ENCODE measurements around the gene EIF5B. TPM values are rescaled to one million over a fixed set of nuclear protein-coding genes. Genes with fewer than 3 reads are reported as not detected.

The EIF5B gene
- total and polyA plus RNA-seq, 2 of the 8 experiments (the other 6 are each of a cell fraction or from before 2014, with no cell fraction given): 10.7 to 64.5 TPM

DNA sequence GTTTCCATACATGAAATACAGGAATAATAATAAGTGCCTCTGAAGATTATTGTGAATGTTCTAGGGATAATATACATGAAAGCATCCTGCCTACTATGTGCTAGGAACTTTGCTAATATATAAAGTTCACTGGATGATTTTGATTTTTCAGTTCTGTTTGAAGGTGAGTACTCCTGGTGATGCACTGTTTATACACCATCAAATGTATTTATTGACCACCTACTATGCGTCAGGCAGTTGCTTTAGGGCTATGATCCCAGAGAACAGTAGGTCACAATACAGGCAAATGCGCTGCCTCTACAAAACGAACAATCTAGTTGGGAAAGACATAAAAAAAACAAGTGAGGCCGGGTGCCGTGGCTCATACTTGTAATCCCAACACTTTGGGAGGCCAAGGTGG, 11.8 kb upstream of the EIF5B start:
- no peak overlapping the region for H3K18ac ChIP-seq (ENCODE audit: extremely low read depth, low read length)
- no peak overlapping the region for H3K23ac ChIP-seq (ENCODE audit: insufficient read length)
- DNase-seq (ENCODE audit: low read depth in 1 of 2, low spot score in 2 of 2): no peak
- H2BK20ac ChIP-seq (ENCODE audit: low read length): no peak overlapping the region
- peaks cover 0 to 9% of the 10 kb centered on the region in 2 experiments; a peak in 2 of 4 replicates for H3K79me2 ChIP-seq (ENCODE audit: control insufficient read depth in 1 of 2, insufficient read depth in 2 of 2, low read length in 2 of 2)
- H3K4me2 ChIP-seq (ENCODE audit: insufficient read depth in 1 of 2, low read depth in 2 of 2, low read length in 2 of 2): no peak overlapping the region
- H3K79me1 ChIP-seq (ENCODE audit: low read depth, low read length): no peaks in the 10 kb centered on the region; the same call in 1 of the 2 replicates
- H3K4ac ChIP-seq (replicated peaks; ENCODE audit: insufficient read length, low read depth, low read length): no peak overlapping the region
- H3K23me2 ChIP-seq (ENCODE audit: low read depth, low read length): no peaks in the 10 kb centered on the region
- H3K4me1 ChIP-seq (replicated peaks in 1 of 4; ENCODE audit: control insufficient read depth in 3 of 4, insufficient read depth in 4 of 4, low read length in 3 of 4): no peaks in the 10 kb centered on the region
- no peaks in the 10 kb centered on the region for H3K27me3 ChIP-seq (replicated peaks in 1 of 4; ENCODE audit: control insufficient read depth in 3 of 4, extremely low read depth in 1 of 4, insufficient read depth in 3 of 4, low read length in 3 of 4)
- H2BK5ac ChIP-seq (ENCODE audit: low read depth, low read length): no peak overlapping the region
- H3K36me3 ChIP-seq (ENCODE audit: control insufficient read depth in 2 of 4, insufficient read depth in 4 of 4, low read length in 3 of 4): peaks cover 4 to 61% (median 31%) of the 10 kb centered on the region in 4 experiments; a peak in 7 of 8 replicates
- H2AFZ ChIP-seq (ENCODE audit: low read length): no peak overlapping the region
- no peak for FAIRE-seq
- no peak overlapping the region for H3K4me3 ChIP-seq (ENCODE audit: extremely low read depth in 1 of 4, insufficient read depth in 2 of 4, low read depth in 3 of 4, low read length in 4 of 4)
- WGBS, 2 experiments (ENCODE audit: extremely low coverage in 1 of 2, insufficient coverage in 1 of 2, insufficient read length in 1 of 2, insufficient replicate concordance in 2 of 2, low coverage in 1 of 2, low lambda C conversion rate in 2 of 2, missing lambda C conversion rate in 1 of 2): 100% methylated on average over 5 of the region's 5 CpGs; no CpG with 5 or more reads in 1 of the 2 experiments
- H2BK15ac ChIP-seq (ENCODE audit: low read length): no peak overlapping the region
- CTCF ChIA-PET (ENCODE audit: partially characterized antibody): interaction anchor here (1.1 kb wide), 1 partner anchor 10 kb away, joined by 3 read pairs; no protein-coding TSS in a partner anchor
- H2BK12ac ChIP-seq (ENCODE audit: low read depth, low read length): no peak overlapping the region
- H4K5ac ChIP-seq (ENCODE audit: insufficient read length, low read depth, low read length): no peak overlapping the region
- POLR2A ChIA-PET (ENCODE audit: partially characterized antibody): interaction anchor here (1.4 kb wide), 1 partner anchor 12 kb away, joined by 3 read pairs; no protein-coding TSS in a partner anchor
- peaks cover 0 to 7% of the 10 kb centered on the region in 2 experiments for H4K20me1 ChIP-seq (replicated peaks in 1 of 2; ENCODE audit: control insufficient read depth in 1 of 2, insufficient read depth in 2 of 2, low read length in 2 of 2)
- no peak overlapping the region for H3K56ac ChIP-seq (replicated peaks; ENCODE audit: insufficient read length, low read depth, low read length)
- no peak overlapping the region for H2BK120ac ChIP-seq (replicated peaks; ENCODE audit: low read depth, low read length)
- H2AK5ac ChIP-seq (ENCODE audit: low read depth, low read length): no peak overlapping the region
- no peak overlapping the region for H3K27ac ChIP-seq (ENCODE audit: low read depth, low read length)
- no peak overlapping the region for H3K9ac ChIP-seq (replicated peaks in 1 of 4; ENCODE audit: extremely low read depth in 1 of 4, low read depth in 3 of 4, low read length in 3 of 4)
- no peak overlapping the region for H4K91ac ChIP-seq (replicated peaks; ENCODE audit: insufficient read length, low read length)
- no peak overlapping the region for H4K8ac ChIP-seq (ENCODE audit: extremely low read depth, insufficient read depth, low read length)
- no peaks in the 10 kb centered on the region for H3K9me3 ChIP-seq (ENCODE audit: insufficient read depth in 2 of 2, low read depth in 1 of 2, low read length in 1 of 2)
- H3K14ac ChIP-seq (ENCODE audit: insufficient read length): no peak overlapping the region
- TF ChIP-seq POLR2AphosphoS5 (IDR thresholded peaks at IDR 0.05; ENCODE audit: low read depth, low read length): no peak
- TF ChIP-seq SRF (IDR thresholded peaks at IDR 0.05; ENCODE audit: low read depth, low read length): no peak
- no peak for TF ChIP-seq NANOG (IDR thresholded peaks at IDR 0.05; ENCODE audit: insufficient read depth, low read depth, low read length, poor library complexity, severe bottlenecking)
- TF ChIP-seq FOSL1 (IDR thresholded peaks at IDR 0.05; ENCODE audit: insufficient read depth, low read depth, low read length): no peak
- no peak for TF ChIP-seq CHD1 (IDR thresholded peaks at IDR 0.05; ENCODE audit: low read depth, low read length)
- TF ChIP-seq YY1 (IDR thresholded peaks at IDR 0.05; ENCODE audit: low read depth, low read length): no peak
- no peak for TF ChIP-seq TAF1 (IDR thresholded peaks at IDR 0.05; ENCODE audit: low read depth, low read length)
- TF ChIP-seq, protein P1, sequence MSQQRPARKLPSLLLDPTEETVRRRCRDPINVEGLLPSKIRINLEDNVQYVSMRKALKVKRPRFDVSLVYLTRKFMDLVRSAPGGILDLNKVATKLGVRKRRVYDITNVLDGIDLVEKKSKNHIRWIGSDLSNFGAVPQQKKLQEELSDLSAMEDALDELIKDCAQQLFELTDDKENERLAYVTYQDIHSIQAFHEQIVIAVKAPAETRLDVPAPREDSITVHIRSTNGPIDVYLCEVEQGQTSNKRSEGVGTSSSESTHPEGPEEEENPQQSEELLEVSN (IDR thresholded peaks at IDR 0.05): no peak
- no peak for TF ChIP-seq BCL11A (IDR thresholded peaks at IDR 0.05; ENCODE audit: low read depth in 2 of 2, low read length in 2 of 2)
- TF ChIP-seq SIRT6 (IDR thresholded peaks at IDR 0.05; ENCODE audit: low read length): no peak
- TF ChIP-seq, protein P2, sequence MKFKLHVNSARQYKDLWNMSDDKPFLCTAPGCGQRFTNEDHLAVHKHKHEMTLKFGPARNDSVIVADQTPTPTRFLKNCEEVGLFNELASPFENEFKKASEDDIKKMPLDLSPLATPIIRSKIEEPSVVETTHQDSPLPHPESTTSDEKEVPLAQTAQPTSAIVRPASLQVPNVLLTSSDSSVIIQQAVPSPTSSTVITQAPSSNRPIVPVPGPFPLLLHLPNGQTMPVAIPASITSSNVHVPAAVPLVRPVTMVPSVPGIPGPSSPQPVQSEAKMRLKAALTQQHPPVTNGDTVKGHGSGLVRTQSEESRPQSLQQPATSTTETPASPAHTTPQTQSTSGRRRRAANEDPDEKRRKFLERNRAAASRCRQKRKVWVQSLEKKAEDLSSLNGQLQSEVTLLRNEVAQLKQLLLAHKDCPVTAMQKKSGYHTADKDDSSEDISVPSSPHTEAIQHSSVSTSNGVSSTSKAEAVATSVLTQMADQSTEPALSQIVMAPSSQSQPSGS (IDR thresholded peaks at IDR 0.05; ENCODE audit: low read length): no peak
- TF ChIP-seq TCF12 (IDR thresholded peaks at IDR 0.05; ENCODE audit: low read depth, low read length): no peak
- no peak for TF ChIP-seq CREB1 (IDR thresholded peaks at IDR 0.05)

All from H1 (cell line).